HG03159 (cell line): Measurements from ENCODE around the gene ADAM17.
"Not testable (repeated sequence)": the region's sequence is repeated elsewhere in the genome, so short reads cannot be mapped to it uniquely, and the experiment has no call there.

ENCODE experiments used
- ATAC-seq: cut with Tn5 transposase; IDR thresholded peaks from one replicate; pipeline ENCODE4 v1.9.1; 2021; ENCODE audit warnings: mild to moderate bottlenecking, moderate library complexity; ENCODE audit not compliant: unreplicated experiment

ADAM17 gene

DNA sequence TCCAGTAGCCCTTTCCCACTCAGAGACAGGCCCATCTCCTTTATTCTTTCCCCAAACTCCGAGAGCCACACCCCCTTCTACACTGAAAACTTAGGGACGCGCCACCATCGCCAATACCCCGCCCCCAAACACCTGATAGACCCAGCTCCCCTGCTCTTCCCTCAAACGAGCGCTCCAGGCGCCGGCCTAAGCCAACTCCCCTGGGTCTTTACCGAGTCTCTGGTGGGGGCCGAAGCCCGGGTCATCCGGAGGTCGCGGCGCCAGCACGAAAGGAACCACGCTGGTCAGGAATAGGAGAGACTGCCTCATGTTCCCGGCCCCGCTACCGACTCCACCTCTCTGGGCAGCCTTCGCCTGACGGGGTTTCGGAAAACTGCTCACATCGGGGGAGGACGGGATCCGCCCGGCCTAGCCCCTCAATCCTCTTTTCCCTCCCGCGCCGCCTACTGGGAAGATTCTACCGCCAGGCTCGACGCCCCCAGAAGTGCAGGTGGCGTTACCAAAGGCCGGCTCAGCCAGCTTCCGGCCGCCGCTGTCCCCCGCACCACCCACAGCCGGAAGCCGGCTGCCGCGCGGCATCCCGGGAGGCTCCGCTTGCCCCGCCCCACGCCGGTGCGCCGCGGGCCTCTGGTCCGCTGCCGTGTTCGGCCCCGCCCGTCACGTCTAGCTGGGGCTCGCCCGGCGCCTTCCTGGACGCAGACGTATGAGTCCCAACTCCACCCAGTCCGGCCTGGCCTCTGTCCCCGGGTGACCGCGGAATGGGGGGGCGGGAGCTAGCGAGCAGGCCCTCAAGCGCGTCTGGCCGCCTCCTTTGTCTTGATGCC lies at the start of gene ADAM17:
TSS of gene ADAM17 (minus strand) at position 534 of the 824 bp plus-strand sequence. CDS start at position 309, 225 bp downstream.
- ATAC-seq: peak; percentile 86

DNA sequence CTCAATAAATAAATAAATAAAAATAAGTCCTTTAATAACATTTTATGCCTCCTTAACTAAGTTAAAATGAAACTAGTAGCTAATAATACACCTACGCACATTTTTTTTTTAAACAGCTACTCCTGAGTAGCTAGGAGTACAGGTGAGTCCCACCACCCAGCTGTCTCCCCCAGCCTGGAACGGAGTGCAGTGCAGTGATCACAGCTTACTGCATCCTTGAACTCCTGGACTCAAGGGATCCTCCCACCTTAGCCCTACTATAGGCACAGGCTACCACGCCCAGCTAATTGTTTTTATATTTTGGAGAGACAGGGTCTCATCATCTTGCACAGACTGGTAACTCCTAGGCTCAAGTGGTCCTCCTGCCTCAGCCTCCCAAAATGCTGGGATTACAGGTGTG lies 46.8 kb upstream of the ADAM17 start:
- no peak for ATAC-seq

DNA sequence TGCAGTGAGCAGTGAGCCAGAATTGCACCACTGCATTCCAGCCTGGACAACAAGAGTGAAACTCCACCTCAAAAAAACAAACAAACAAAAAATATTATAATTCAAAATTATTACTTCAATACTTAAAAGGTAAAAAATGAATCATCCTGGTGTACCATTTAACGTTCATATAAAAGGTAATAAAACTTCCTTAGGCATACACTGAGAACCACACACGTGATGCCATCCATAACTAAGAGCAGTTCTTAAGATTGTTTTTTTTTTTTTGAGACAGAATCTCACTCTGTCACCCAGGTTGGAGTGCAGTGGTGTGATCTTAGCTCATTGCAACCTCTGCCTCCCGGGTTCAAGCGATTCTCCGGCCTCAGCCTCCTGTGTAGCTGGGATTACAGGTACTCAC lies 45.8 kb upstream of the ADAM17 start:
- no peak for ATAC-seq

DNA sequence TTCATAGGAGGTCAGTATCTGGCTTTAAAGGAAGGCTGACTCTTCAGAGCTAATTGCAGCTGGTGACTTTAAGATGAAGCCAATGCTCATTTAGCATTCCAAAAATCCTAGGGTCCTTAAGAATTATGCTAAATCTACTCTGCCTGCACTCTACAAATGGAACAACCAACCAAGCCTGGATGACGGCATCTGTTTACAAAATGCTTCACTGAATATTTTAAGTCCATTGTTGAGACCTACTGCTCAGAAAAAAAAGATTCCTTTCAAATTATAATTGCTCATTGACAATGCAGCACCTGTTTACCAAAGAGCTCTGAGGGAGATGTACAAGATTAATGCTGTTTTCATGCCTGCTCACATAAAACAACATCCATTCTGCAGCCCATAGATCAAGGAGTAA lies 43.8 kb upstream of the ADAM17 start:
- no peak for ATAC-seq

DNA sequence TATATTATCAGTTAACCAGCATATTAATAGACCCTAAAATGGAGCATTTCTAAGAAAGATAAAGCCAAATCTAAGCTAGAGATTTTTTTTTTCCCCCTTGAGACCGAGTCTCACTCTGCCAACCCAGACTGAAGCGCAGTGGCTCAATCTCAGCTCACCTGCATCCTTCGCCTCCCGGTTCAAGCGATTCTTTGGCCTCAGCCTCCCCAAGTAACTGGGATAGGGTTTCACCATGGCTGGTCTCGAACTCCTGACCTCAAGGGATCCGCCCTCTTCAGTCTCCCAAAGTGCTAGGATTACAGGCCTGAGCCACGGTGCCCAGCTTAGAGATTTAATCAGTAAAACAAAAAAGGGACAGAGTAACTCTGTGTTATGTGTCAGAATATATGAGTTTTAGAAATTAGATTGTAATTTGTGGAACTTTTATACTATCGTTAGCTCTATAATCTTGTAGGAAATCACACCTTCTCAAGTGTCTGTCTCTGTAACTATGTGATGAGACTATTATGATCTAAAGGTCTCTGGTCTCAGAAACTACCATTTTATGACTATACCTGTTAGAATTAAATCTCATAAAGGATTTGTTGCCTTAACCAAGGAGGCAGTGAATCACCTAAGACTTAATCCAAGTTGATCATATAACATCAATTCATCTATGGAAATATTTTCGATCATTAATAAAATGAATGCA lies 41.1 kb upstream of the ADAM17 start:
- ATAC-seq: no peak

DNA sequence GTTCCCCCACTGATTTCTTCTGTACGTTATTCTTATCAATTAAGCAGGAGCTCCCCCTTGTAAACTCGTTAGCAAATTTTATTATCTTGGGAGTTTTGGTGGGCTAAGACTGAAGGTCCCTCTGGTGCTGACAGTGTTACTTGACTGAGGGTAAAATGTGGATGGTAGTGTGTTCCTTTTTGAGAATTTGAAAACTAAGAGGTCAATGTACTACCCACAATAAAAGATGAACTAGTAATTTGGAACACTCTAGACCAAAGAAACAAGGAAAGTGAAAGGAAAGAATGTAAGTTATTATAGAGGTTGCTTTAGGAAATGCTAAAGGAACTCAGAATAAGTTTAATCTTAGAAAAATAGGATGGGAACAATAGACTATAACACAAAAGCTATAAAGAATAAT lies 40.1 kb upstream of the ADAM17 start:
- no peak for ATAC-seq

DNA sequence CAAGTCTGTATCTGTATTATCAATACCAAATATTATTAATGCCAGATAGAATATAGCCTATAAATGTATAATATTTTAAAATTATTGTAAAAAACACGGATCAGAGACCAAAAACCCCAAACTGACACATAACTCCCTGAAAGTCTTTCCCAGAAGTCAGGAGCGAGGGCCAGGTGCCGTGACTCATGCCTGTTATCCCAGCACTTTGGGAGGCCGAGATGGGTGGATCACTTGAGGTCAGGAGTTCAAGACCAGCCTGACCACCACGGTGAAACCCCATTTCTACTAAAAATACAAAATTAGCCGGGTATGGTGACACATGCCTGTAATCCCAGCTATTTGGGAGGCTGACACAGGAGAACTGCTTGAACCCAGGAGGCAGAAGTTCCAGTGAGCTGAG lies 39.6 kb upstream of the ADAM17 start:
- not testable (repeated sequence) for ATAC-seq

DNA sequence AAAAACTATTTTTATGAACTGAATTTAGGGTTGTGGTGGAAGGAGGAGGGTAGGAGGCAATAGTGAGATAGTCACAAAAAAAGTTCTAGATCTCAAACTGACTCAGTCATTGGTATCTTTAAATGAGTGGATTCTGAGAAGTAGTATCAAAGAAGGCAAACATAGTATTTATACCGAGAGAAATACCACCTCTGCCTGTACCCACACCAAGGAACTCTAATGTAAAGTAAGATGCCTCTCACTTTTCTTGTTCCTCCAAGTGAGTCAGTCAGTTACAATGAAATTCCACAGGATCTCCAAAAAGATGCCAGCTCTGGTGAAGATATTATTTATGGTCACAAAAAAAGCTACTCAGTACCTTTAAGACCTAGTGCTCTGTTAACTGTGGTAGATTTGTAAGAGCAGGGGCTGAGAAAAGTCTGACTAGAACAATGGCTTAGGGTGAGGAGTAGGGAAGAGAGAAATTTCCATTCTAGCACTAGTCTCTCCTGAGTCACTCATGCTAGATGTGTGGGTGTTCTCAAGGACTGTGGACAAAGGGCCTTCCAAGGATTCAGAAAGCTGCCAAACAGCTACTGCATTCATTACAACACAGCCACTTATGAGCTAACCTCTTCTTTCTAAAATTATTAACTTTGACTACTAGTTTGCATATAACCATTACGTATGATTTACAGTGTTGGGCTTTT lies 38.9 kb upstream of the ADAM17 start:
- no peak for ATAC-seq

DNA sequence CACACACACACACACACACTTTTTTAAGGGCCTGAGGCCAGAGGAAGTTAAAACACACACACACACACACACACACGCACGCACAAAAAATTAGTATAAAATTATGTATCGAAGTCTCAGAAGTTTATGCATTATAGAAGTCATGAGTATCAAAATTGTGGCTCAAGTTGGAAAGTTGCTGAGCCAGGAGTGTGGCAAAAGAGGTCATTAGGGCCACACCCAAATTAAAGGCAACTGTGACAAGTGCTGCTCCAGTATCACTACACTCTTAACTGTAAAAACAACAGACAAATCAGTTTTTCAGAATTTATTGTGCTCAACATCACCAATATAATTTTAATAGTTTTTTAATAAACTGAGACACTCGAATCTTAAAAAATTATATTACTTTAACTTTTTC lies 38.3 kb upstream of the ADAM17 start:
- no peak for ATAC-seq

DNA sequence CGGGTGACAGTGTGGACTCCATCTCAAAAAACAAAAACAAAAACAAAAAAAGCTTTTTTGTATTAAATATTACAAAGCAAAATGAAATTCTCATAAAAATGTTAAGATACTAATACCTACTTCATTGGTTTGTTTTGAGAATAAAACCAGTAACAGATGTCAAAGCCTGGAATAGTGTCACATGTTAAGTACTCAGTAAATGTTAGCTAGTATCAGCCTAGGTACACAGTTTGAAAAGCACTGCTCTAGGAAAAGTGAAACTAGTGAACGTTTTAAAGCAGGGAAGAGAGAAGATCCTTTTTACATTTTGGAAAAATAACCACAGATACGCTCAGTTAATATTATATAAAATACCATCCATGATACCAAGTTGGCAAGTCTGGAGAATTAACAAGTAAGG lies 37.1 kb upstream of the ADAM17 start:
- ATAC-seq: no peak

DNA sequence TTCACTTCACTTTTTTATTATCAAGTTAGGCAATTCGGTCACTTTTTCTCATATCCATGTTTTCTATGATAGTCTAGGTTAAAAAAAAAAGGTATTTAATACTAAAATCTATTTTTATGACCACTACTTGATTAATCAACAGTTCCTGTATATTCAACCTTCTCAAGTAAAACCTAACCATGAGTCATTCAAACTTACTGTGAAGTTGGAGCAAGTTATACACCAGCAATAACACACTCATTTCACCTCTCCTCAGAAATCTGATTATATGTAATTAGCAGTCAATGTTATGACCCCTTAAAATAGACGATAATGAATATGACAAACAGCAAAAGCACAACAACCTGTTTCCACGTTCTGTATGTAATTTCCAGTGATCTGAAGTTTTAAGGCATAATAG lies 35.0 kb upstream of the ADAM17 start:
- no peak for ATAC-seq

DNA sequence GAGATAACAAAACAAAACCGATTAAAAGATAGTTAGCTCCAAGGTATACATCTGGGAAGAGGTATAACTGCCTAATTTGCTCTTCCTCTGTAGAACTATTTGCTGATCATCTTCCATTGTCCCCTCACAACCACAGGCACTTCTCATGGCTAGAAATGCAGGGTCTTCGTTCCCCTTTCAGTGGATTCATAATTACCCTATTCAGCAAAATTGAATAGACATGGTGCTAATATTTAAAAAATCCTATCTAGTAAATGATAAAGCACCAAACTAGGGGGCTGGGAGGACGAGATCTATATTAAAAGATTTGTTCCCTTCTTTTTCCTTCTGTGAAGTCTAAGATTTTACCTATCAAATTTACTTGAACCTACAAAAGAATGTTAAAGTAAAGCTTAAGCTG lies 30.8 kb upstream of the ADAM17 start:
- ATAC-seq: no peak

DNA sequence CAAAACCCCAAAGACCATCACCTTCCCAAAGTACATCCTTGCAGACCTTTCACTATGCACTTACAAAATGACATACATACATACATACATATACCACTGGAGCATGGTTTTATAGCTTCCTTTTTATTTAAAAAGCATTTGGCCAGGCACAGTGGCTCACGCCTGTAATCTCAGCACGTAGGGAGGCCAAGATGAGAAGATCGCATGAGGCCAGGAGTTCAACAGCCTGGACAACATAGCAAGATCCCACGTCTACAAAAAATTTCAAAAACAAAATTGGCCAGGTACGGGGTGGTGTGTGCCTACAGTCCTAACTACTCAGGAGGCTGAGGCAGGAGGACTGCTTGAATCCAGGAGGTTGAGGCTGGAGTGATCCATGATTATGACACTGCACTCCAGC lies 29.9 kb upstream of the ADAM17 start:
- ATAC-seq: no peak

DNA sequence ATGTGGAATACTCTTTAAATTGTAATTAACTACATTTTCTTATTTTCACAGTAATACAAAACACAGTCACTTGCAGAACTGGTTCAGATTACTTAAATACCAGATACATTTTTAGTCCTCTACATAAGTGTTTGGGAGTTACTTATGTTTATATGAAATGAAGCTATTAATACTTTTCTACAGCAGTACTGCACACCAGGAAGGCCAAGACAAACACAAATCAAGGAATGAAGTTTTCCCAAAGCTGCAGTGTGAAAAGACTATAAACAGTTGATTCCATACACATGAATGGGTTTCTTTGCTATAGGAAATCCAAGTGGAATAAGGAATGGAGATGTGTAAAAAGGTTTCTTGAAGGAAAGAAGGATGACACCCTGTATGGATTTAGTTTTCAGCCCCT lies 29.3 kb upstream of the ADAM17 start:
- ATAC-seq: not testable (repeated sequence)

DNA sequence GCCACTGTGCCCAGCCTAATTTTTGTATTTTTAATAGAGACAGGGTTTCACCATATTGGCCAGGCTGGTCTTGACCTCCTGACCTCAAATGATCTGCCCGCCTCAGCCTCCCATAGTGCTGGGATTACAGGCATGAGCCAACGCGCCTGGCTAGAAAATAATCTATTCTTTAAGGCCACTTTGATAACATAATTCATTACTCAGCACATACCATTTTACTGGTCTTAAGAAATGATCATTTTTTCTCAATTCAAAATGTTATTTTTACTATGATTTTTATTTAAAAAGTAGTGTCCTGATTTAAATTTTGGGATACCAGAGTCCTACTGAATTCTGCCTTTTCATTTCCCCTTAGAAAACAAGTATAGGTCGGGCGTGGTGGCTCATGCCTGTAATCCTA lies 27.0 kb upstream of the ADAM17 start:
- ATAC-seq: no peak

DNA sequence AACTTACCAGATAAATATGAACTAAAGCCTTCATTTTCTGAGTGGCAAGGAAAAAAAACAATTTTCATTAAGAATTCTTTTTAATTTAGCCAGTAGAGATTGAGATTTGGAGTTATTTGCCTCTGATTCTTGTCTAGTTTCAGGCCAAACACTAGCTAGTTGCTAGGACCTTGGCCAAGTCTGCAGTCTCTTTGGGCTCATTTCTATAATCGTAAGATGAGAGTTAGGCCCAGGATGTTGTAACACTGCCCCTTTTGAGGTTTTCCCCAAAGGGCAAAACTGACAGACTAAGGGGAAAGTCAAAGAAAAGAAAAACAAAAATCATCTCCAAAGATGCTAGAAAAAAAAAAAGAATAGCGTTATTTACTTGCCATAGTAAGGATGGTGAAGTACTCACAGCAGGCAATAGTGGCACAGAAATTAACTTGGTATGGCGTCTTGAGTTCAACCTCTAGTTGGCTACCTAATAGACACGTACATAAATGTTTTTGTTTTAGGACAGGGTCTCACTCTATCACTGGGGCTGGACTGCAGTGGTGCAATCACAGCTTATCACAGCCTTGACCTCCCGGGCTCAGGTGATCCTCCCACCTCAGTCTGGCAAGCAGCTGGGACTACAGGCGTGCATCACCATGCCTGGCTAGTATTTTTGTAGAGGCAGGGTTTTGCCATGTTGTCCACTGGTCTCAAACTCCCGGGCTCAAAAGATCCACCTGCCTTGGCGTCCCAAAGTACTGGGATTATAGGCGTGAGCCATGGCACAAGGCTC lies 23.0 kb upstream of the ADAM17 start:
- ATAC-seq: no peak

DNA sequence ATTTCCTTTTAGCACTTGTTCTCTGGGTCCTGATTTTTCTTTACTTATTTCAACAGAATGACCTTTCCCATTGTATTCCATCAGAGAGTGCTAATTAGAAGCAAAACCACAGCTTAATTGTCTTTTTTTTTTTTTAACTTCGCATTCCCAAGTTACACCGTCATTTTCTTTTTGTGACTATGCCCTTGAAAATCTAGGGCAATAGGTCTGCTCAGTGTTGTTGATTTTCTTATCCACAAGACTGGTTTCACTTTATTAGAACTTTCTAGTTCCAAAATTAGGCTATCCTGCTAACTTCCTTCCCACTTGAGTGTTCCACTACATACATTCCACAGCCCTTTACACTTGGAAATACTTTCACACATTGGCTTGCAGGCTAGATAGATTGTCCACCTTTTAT lies 18.7 kb upstream of the ADAM17 start:
- ATAC-seq: no peak

DNA sequence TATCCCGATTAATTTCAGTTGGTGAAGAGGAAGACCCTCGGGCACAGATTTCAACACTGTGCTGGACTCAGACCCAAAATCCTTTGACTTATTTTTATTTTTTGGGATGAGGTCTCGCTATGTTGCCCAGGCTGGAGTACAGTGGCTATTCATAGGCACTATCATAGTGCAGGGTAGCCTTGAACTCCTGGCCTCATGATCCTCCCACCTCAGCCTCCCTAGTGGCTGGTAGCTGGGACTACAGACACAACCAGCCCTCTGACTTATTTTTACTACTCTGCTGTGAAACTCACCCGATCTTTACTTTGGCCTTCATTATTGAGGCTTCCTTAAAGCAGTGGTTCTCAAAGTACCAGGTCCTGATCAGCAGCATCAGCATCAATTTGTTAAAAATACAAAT lies 18.2 kb upstream of the ADAM17 start:
- no peak for ATAC-seq

DNA sequence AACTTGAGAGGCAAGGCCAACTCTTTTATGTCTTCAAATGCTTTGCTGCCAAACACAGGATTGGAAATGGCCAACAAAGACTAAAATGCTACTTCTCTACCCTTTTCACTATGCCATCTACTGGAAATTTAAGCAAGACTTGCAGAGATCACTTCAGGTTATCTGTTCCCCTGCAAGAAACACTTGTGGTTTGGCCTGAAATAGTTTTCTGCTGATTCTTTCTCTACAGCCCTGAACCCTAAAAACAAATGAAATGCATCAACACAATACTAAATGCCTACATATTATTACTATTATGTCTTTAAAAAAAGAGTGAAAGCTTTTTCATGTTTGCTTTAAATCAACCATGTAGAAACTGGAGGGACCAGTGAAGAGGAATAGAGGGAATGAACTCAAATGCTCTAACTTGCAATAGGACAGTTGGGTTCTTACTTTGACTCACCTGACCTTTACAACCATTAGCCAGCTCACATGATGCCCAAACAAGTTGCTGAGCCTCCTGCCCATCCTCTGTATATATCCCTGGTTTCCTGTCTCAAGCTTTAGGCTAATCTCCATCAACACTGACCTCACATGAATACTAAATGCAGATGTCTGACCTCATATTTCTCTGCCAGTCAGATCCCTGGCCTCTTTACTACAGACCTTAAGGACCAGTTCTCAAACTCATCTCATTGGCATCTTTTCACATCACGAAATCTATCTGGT lies 17.5 kb upstream of the ADAM17 start:
- no peak for ATAC-seq
